ENCODE measurements around the gene TTYH3.
A peak's percentile ranks its signal among the peaks of the same experiment; 100 is the strongest.

The TTYH3 gene

DNA sequence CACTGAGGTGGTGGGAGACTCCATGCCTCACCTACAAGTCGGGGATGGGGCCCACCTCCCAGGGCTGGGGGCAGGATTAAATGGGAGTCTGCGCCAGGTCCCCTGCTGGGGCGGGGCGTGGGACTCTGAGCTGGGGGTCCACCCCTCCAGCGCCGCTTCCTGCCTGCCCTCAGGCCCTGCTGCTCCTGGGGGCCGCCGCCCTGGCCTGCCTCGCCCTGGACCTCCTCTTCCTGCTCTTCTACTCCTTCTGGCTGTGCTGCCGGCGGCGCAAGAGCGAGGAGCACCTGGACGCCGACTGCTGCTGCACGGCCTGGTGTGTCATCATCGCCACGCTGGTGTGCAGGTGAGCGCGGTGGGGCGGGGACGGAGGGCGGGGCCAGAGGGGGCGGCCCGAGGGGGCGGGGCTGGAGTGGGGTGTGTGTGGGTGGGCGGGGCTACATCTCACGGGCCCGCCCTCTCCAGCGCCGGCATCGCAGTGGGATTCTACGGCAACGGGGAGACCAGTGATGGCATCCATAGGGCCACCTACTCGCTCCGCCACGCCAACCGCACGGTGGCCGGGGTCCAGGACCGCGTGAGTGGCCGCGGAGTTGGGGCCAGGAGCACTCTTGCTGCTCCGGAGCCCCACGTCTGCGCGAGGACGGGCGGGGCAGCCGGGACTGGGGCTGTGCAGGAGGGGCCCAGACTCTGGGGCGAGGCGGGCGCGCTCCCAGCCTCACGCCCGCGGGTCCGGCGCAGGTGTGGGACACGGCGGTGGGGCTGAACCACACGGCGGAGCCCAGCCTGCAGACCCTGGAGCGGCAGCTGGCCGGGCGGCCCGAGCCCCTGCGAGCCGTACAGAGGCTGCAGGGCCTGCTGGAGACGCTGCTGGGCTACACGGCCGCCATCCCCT lies 15.1 kb downstream of the TTYH3 start:
- H3K4me1 ChIP-seq (ENCODE audit: insufficient read depth, poor library complexity, severe bottlenecking) = no peaks in the 10 kb centered on the region
- H3K27me3 ChIP-seq (ENCODE audit: insufficient read depth, poor library complexity, severe bottlenecking) = no peaks in the 10 kb centered on the region
- ATAC-seq (ENCODE audit: low read depth) = 0 out of 3 replicates have a peak, but pooled peaks have one; percentile 40
- H3K36me3 ChIP-seq (ENCODE audit: low read depth) = peaks cover 15% of the 10 kb centered on the region; the same call in 1 of the 2 replicates
- H3K4me3 ChIP-seq (ENCODE audit: severe bottlenecking) = no peak overlapping the region
- H3K9me3 ChIP-seq (ENCODE audit: severe bottlenecking) = no peaks in the 10 kb centered on the region
- TF ChIP-seq, protein P1, sequence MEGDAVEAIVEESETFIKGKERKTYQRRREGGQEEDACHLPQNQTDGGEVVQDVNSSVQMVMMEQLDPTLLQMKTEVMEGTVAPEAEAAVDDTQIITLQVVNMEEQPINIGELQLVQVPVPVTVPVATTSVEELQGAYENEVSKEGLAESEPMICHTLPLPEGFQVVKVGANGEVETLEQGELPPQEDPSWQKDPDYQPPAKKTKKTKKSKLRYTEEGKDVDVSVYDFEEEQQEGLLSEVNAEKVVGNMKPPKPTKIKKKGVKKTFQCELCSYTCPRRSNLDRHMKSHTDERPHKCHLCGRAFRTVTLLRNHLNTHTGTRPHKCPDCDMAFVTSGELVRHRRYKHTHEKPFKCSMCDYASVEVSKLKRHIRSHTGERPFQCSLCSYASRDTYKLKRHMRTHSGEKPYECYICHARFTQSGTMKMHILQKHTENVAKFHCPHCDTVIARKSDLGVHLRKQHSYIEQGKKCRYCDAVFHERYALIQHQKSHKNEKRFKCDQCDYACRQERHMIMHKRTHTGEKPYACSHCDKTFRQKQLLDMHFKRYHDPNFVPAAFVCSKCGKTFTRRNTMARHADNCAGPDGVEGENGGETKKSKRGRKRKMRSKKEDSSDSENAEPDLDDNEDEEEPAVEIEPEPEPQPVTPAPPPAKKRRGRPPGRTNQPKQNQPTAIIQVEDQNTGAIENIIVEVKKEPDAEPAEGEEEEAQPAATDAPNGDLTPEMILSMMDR (IDR thresholded peaks at IDR 0.05; ENCODE audit: poor library complexity, severe bottlenecking) = no peak
- no peak for DNase-seq (ENCODE audit: low spot score)
- no peak overlapping the region for H3K27ac ChIP-seq (ENCODE audit: poor library complexity, severe bottlenecking)

DNA sequence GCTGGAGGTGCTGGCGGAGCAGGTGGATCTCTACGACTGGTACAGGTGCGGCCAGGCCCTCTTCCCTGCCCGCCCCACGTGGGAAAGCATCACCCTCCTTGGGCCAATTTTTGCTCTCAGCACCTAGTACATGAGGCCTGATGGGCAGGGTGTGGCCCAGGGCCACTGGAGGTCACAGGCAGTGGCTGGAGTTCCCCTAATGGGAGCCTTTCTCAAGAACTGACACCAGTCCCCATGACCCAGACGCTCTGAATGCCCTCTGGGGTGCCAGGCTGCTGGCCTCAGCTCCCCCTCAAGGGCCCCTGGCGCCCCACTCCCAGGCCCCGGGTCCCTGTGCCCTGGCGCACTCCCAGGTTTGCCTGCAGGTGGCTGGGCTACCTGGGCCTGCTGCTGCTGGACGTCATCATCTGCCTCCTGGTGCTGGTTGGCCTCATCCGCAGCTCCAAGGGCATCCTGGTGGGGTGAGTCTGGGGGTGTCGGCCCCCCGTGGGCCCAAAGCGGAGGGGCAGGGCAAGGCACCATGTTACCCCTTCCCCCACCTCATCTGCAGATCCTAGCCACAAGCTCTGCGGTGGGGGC lies 15.9 kb downstream of the TTYH3 start:
- H3K36me3 ChIP-seq (ENCODE audit: low read depth) = peaks cover 15% of the 10 kb centered on the region; the same call in 1 of the 2 replicates
- TF ChIP-seq, protein P1 (IDR thresholded peaks at IDR 0.05; ENCODE audit: poor library complexity, severe bottlenecking) = no peak
- H3K4me3 ChIP-seq (ENCODE audit: severe bottlenecking) = no peak overlapping the region
- no peaks in the 10 kb centered on the region for H3K27me3 ChIP-seq (ENCODE audit: insufficient read depth, poor library complexity, severe bottlenecking)
- ATAC-seq (ENCODE audit: low read depth) (no peak), DNase-seq (ENCODE audit: low spot score) (no peak)
- no peaks in the 10 kb centered on the region for H3K4me1 ChIP-seq (ENCODE audit: insufficient read depth, poor library complexity, severe bottlenecking)
- H3K27ac ChIP-seq (ENCODE audit: poor library complexity, severe bottlenecking) = no peak overlapping the region
- no peaks in the 10 kb centered on the region for H3K9me3 ChIP-seq (ENCODE audit: severe bottlenecking)

DNA sequence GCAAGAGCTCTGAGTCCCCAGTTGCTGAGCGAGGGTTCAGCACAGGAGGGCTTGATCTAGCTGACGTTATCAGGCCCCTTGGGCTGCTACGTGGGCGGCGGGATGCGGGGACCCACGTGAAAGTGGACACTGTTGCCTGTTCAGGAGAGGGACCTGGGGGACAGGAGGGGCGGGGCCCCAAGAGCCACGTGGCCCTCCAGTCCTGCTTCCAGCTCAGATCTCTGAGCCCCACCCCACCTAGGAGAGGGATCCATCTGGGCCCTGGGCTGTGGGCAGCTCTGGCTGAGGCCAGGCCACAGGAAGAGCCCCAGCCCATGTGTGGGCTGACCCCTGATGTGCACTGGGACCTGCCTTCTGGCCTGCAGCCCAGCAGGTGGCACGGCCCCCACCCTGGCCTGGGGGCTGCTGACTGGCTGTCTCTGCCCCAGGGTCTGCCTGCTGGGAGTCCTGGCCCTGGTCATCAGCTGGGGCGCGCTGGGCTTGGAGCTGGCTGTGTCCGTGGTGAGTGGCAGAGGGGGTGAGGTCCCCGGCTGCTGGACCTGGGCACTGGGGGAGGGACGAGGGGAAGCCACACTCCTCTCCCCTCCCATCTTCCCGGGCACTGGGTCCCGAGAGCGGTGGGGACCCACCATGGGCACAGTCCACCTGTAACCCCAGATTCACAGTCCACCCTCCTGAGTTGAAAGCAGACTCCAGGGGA lies 17.5 kb downstream of the TTYH3 start:
- ATAC-seq (ENCODE audit: low read depth) = no peak
- no peak overlapping the region for H3K27ac ChIP-seq (ENCODE audit: poor library complexity, severe bottlenecking)

DNA sequence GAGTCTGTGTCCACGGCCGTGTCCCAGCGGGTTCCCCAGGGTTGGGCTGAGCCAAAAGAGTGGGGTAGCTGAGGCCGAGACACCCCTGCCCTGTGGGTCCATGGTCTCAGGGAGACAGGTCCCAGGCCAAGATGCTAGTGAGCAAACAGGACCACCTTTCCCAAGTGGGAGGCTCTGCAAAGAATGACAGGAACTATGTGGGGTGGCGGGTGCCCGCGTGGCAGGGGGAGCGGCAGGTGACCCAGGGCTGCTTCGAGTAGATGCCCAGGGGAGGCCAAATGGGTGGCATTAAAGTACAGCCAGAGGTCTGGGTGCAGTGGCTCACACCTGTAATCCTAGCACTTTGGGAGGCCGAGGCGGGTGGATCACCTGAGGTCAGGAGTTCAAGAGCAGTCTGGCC lies 18.2 kb downstream of the TTYH3 start:
- Histone ChIP-seq H3K27me3 (ENCODE audit: insufficient read depth, poor library complexity, severe bottlenecking) (no peaks in the 10 kb centered on the region), H3K4me1 (ENCODE audit: insufficient read depth, poor library complexity, severe bottlenecking) (no peaks in the 10 kb centered on the region), H3K9me3 (ENCODE audit: severe bottlenecking) (no peaks in the 10 kb centered on the region), H3K4me3 (ENCODE audit: severe bottlenecking) (no peak overlapping the region), H3K36me3 (ENCODE audit: low read depth) (peaks cover 15% of the 10 kb centered on the region; the same call in 1 of the 2 replicates), H3K27ac (ENCODE audit: poor library complexity, severe bottlenecking) (no peak overlapping the region)
- TF ChIP-seq, protein P1 (IDR thresholded peaks at IDR 0.05; ENCODE audit: poor library complexity, severe bottlenecking) = no peak
- no peak for ATAC-seq (ENCODE audit: low read depth)
- DNase-seq (ENCODE audit: low spot score) = no peak

More for the DNA sequence above, 17.5 kb downstream of the TTYH3 start:
- TF ChIP-seq, protein P1 (IDR thresholded peaks at IDR 0.05; ENCODE audit: poor library complexity, severe bottlenecking) = no peak
- no peak for DNase-seq (ENCODE audit: low spot score)
- peaks cover 15% of the 10 kb centered on the region; the same call in 1 of the 2 replicates for H3K36me3 ChIP-seq (ENCODE audit: low read depth)
- no peak overlapping the region for H3K4me3 ChIP-seq (ENCODE audit: severe bottlenecking)
- H3K27me3 ChIP-seq (ENCODE audit: insufficient read depth, poor library complexity, severe bottlenecking) = no peaks in the 10 kb centered on the region
- H3K9me3 ChIP-seq (ENCODE audit: severe bottlenecking) = no peaks in the 10 kb centered on the region
- H3K4me1 ChIP-seq (ENCODE audit: insufficient read depth, poor library complexity, severe bottlenecking) = no peaks in the 10 kb centered on the region
